Gastrocnemius medialis (tissue), 4 donors: ENCODE data around the gene SCN9A.
"Not testable (repeated sequence)": the region's sequence is repeated elsewhere in the genome, so short reads cannot be mapped to it uniquely, and the experiment has no call there.

Experiments used
- POLR2A ChIP-seq, 2 donors: fragments of 450-650 bp; IDR thresholded peaks; one replicate each; pipeline ENCODE4 v1.6.1; 2017; ENCODE audit warnings: antibody characterized with exemption in 2 of 2, mild to moderate bottlenecking in 2 of 2, moderate library complexity in 2 of 2
- TF ChIP-seq, protein P1 (sequence below), 5 experiments: fragments of 450-650 bp in 3 of 5; fragments of 200-600 bp in 2 of 5; sonication (generic) in 2 of 5; IDR thresholded peaks in 4 of 5; conservative IDR thresholded peaks in 1 of 5; 1 replicate in 4 of 5; 2 replicates in 1 of 5; pipeline ENCODE4 v1.5.1; 2016 to 2019; ENCODE audit warnings: antibody characterized with exemption in 5 of 5, mild to moderate bottlenecking in 3 of 5, moderate library complexity in 3 of 5

DNA sequence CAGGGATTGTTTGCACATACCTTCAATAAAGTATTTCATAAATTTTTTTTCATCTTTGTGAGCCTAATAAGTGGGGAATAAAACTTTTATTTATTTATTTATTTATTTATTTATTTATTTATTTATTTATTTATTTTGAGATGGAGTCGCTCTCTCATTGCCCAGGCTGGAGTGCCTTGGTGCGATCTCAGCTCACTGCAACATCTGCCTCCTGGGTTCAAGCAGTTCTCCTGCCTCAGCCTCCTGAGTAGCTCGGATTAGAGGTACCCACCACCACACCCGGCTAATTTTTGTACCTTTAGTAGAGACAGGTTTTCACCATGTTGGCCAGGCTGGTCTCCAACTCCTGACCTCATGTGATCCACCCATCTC lies 17.8 kb downstream of the SCN9A start:
- TF ChIP-seq, protein P1, sequence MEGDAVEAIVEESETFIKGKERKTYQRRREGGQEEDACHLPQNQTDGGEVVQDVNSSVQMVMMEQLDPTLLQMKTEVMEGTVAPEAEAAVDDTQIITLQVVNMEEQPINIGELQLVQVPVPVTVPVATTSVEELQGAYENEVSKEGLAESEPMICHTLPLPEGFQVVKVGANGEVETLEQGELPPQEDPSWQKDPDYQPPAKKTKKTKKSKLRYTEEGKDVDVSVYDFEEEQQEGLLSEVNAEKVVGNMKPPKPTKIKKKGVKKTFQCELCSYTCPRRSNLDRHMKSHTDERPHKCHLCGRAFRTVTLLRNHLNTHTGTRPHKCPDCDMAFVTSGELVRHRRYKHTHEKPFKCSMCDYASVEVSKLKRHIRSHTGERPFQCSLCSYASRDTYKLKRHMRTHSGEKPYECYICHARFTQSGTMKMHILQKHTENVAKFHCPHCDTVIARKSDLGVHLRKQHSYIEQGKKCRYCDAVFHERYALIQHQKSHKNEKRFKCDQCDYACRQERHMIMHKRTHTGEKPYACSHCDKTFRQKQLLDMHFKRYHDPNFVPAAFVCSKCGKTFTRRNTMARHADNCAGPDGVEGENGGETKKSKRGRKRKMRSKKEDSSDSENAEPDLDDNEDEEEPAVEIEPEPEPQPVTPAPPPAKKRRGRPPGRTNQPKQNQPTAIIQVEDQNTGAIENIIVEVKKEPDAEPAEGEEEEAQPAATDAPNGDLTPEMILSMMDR (IDR thresholded peaks at IDR 0.05 in 4 of 5, conservative IDR thresholded peaks at IDR 0.05 in 1 of 5), result not testable (repeated sequence)
- TF ChIP-seq POLR2A (IDR thresholded peaks at IDR 0.05), result not testable (repeated sequence)
